HepG2 (cell line): Measurements from ENCODE around the gene HACL1. TPM values are rescaled to one million over a fixed set of nuclear protein-coding genes. Genes with fewer than 3 reads are reported as not detected.

Experiments
- ATAC-seq: fragments of 200-7000 bp; cut with Tn5 transposase; 3 replicates; pipeline ENCODE4 v1.9.1; 2020; ENCODE audit warnings: mild to moderate bottlenecking, moderate library complexity
- BruUV-seq: library from RNA; stranded (reverse); fragments of 400-500 nt; replicated peaks from 2 replicates; lab custom pipeline; 2021; lab: Mats Ljungman, UMichigan
- CTCF ChIA-PET: fragments of 300-600 bp; formaldehyde crosslinking; extraction: SDS; loops from one replicate; lab custom pipeline; 2021; ENCODE audit warnings: low total read pairs, inconsistent platforms, low intra/inter-chr PET ratio; lab: Yijun Ruan, JAX
- POLR2A ChIA-PET: fragments of 350-600 bp; sonication (Branson Sonifier 250); formaldehyde crosslinking; loops from one replicate; lab custom pipeline; 2020; ENCODE audit warnings: antibody characterized with exemption, inconsistent platforms; lab: Yijun Ruan, JAX
- DNase-seq: peaks from one replicate; pipeline ENCODE4 v3.0.0-alpha.2; 2015; ENCODE audit warnings: low spot score
- FAIRE-seq: peaks from 3 replicates; lab custom pipeline; 2011; peaks lifted over from hg19 to GRCh38; lab: Jason Lieb, UNC
- H2AFZ ChIP-seq: one replicate; pipeline ENCODE4 v1.6.1; 2011; ENCODE audit warnings: low read length, inconsistent platforms
- H3K27ac ChIP-seq: fragments of 300-600 bp; 3 replicates; pipeline ENCODE4 v1.8.0; 2011; ENCODE audit warnings: mixed run types, mild to moderate bottlenecking, mixed read lengths, low read length, inconsistent platforms; ENCODE audit not compliant: insufficient read depth; ENCODE audit errors: extremely low read length
- H3K27me3 ChIP-seq, 2 experiments: fragments of 200-600 bp in 1 of 2; 2 replicates in 1 of 2; 3 replicates in 1 of 2; pipeline versions ENCODE4 v1.6.0 to v1.8.0; 2011; ENCODE audit warnings: low read length in 2 of 2, mild to moderate bottlenecking in 2 of 2, moderate library complexity in 2 of 2, inconsistent platforms in 1 of 2; ENCODE audit not compliant: insufficient read depth in 2 of 2, control insufficient read depth in 1 of 2
- H3K36me3 ChIP-seq, 2 experiments: fragments of 200-600 bp in 1 of 2; replicated peaks in 1 of 2; 2 replicates in 1 of 2; 3 replicates in 1 of 2; pipeline versions ENCODE4 v1.5.1 to v1.8.0; 2011; ENCODE audit warnings: low read length in 2 of 2, inconsistent platforms in 1 of 2; ENCODE audit not compliant: insufficient read depth in 2 of 2, control insufficient read depth in 1 of 2
- H3K4me1 ChIP-seq: 2 replicates; pipeline ENCODE4 v1.5.1; 2012; ENCODE audit warnings: low read length, inconsistent platforms; ENCODE audit not compliant: insufficient read depth
- H3K4me2 ChIP-seq: 2 replicates; pipeline ENCODE4 v1.6.0; 2011; ENCODE audit warnings: low read depth, low read length, inconsistent platforms
- H3K4me3 ChIP-seq, 3 experiments: fragments of 200-600 bp in 1 of 3; sonication (generic), shearing (Covaris generic) in 1 of 3; replicated peaks in 1 of 3; 2 replicates each; pipeline ENCODE4 v1.5.1; 2011 to 2016; ENCODE audit warnings: low read length in 3 of 3, inconsistent platforms in 2 of 3, low read depth in 2 of 3, mild to moderate bottlenecking in 2 of 3, control low read depth in 1 of 3, mixed read lengths in 1 of 3; ENCODE audit not compliant: insufficient read depth in 1 of 3
- H3K79me2 ChIP-seq: one replicate; pipeline ENCODE4 v1.6.1; 2011; ENCODE audit warnings: low read length, inconsistent platforms; ENCODE audit not compliant: insufficient read depth
- H3K9ac ChIP-seq: 2 replicates; pipeline ENCODE4 v1.6.0; 2011; ENCODE audit warnings: mild to moderate bottlenecking, low read depth, low read length, inconsistent platforms; ENCODE audit not compliant: insufficient read depth
- H3K9me3 ChIP-seq: 2 replicates; pipeline ENCODE4 v1.5.1; 2012; ENCODE audit warnings: mild to moderate bottlenecking, low read length
- H4K20me1 ChIP-seq: 2 replicates; pipeline ENCODE4 v1.6.0; 2011; ENCODE audit warnings: inconsistent platforms, mild to moderate bottlenecking, low read length, moderate library complexity; ENCODE audit not compliant: insufficient read depth
- CHD4 ChIP-seq: fragments of 200-600 bp; sonication (generic); IDR thresholded peaks from 2 replicates; pipeline ENCODE4 v1.7.0; 2017; ENCODE audit warnings: mild to moderate bottlenecking, low read length, borderline replicate concordance
- HNRNPK ChIP-seq: fragments of 200-400 bp; formaldehyde crosslinking; IDR thresholded peaks from 2 replicates; pipeline ENCODE4 v1.6.1; 2018; ENCODE audit warnings: low read length, low read depth, moderate library complexity, mild to moderate bottlenecking; ENCODE audit not compliant: poor library complexity, severe bottlenecking
- KDM3A ChIP-seq: IDR thresholded peaks from 2 replicates; pipeline ENCODE4 v1.6.1; 2018; ENCODE audit warnings: low read depth, missing compliant biosample characterization
- KDM5A ChIP-seq: fragments of 200-600 bp; sonication (generic); IDR thresholded peaks from 2 replicates; pipeline ENCODE4 v1.7.0; 2018; ENCODE audit warnings: antibody characterized with exemption, mild to moderate bottlenecking, low read length, borderline replicate concordance
- MXD4 ChIP-seq: IDR thresholded peaks from 2 replicates; pipeline ENCODE4 v1.6.1; 2016; ENCODE audit warnings: mild to moderate bottlenecking, missing biosample characterization, missing genetic modification reagents
- PLRG1 ChIP-seq: fragments of 450-650 bp; conservative IDR thresholded peaks from 2 replicates; pipeline ENCODE4 v1.6.1; 2016
- SMAD1 ChIP-seq: sonication (generic); formaldehyde crosslinking; IDR thresholded peaks from 2 replicates; pipeline ENCODE4 v1.4.0; 2020; ENCODE audit warnings: missing genetic modification reagents, low read depth, mild to moderate bottlenecking, borderline replicate concordance
- TEAD2 ChIP-seq: sonication (generic); formaldehyde crosslinking; IDR thresholded peaks from 2 replicates; pipeline ENCODE4 v1.9.0; 2021; ENCODE audit warnings: missing genetic modification reagents
- TRIM22 ChIP-seq: fragments of 450-650 bp; IDR thresholded peaks from 2 replicates; pipeline ENCODE4 v1.6.1; 2017
- ZNF441 ChIP-seq: sonication (generic); formaldehyde crosslinking; IDR thresholded peaks from 2 replicates; pipeline ENCODE4 v1.7.0; 2021; ENCODE audit warnings: missing genetic modification reagents, borderline replicate concordance
- ZNF782 ChIP-seq: sonication (generic); formaldehyde crosslinking; IDR thresholded peaks from 2 replicates; pipeline ENCODE4 v1.4.0; 2020; ENCODE audit warnings: missing genetic modification reagents, mild to moderate bottlenecking, borderline replicate concordance
- ZSCAN31 ChIP-seq: sonication (generic); formaldehyde crosslinking; IDR thresholded peaks from 2 replicates; pipeline ENCODE4 v1.5.0; 2020; ENCODE audit warnings: low read depth, mild to moderate bottlenecking, missing genetic modification reagents
- WGBS: methylation state at CpG from one replicate; pipeline ENCODE4 v1.1.6; 2017; ENCODE audit warnings: low lambda C conversion rate; 5-methylcytosine and 5-hydroxymethylcytosine counted together
- in situ Hi-C: cut with HindIII; loops from 2 replicates; pipeline ENCODE4 v1.10.0; 2017; ENCODE audit warnings: low pct_unique_long_range_greater_than_20kb; ENCODE audit not compliant: extremely low pct_ligation_motif_present
- intact Hi-C: fragments of 100-400 bp; cut with micrococcal nuclease; formaldehyde crosslinking; loops from one replicate; pipeline ENCODE4 v1.10.0; 2022; ENCODE audit not compliant: unreplicated experiment
- polyA plus RNA-seq, 8 experiments: library from polyadenylated mRNA; depleted of rRNA in 3 of 8; stranded (reverse) in 7 of 8; unstranded in 1 of 8; fragments of >200 nt; fragmentation: Illumina TruSeq in 4 of 8; extraction: Trizol in 4 of 8; gene quantifications; 2 replicates each; pipeline versions ENCODE4 v1.2.1 to v1.2.3, GENCODE V29; 2011 to 2016; ENCODE audit warnings: low read depth in 4 of 8, missing spikeins in 1 of 8, mixed read lengths in 1 of 8; ENCODE audit not compliant: insufficient read depth in 1 of 8
- total RNA-seq, 5 experiments: library from RNA; depleted of rRNA; stranded (reverse); fragments of >200 nt; fragmentation: Illumina TruSeq; extraction: Trizol; gene quantifications; 2 replicates each; pipeline ENCODE4 v1.2.3, GENCODE V29; 2016; ENCODE audit warnings: low read depth in 1 of 5

HACL1 gene
- total and polyA plus RNA-seq, 2 of the 13 experiments (the other 11 are each of a cell fraction or from before 2014, with no cell fraction given) = 22.1 to 25.7 TPM

DNA sequence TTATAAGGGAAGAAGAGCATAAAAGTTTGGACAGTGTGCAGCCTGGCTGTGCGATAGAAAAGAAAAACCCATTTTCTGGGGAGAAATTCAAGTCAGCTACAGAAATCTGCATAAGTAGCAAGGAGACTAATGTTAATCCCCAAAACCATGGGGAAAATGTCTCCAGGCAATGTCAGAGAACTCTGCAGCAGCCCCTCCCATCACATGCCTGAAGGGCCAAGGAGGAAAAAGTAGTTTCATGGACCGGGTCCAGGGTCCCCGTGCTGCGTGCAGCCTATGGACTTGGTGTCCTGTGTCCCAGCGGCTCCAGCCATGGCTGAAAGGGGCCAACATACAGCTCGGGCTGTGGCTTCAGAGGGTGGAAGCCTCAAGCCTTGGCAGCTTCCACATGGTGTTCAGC is 51.5 kb downstream of the HACL1 start:
- DNase-seq = no peak
- POLR2A ChIA-PET = no interaction called here

GRCh38 chr3:15542614-15543013 is 58.8 kb downstream of the HACL1 start:
- H3K27ac ChIP-seq = no peak overlapping the region

More for the DNA sequence above, 51.5 kb downstream of the HACL1 start:
- no peak for ATAC-seq
- TF ChIP-seq ZSCAN31 (CRISPR knock-in tag) (no peak), SMAD1 (CRISPR knock-in tag) (no peak), KDM5A (no peak), PLRG1 (no peak), ZNF441 (CRISPR knock-in tag) (no peak), KDM3A (CRISPR knock-in tag) (no peak), TRIM22 (no peak), TEAD2 (CRISPR knock-in tag) (no peak), MXD4 (CRISPR knock-in tag) (no peak), CHD4 (no peak), HNRNPK (no peak)
- FAIRE-seq = no peak
- Histone ChIP-seq H3K79me2 (no peaks in the 10 kb centered on the region), H3K4me1 (peaks cover 30% of the 10 kb centered on the region), H3K27me3 (no peaks in the 10 kb centered on the region), H3K36me3 (no peaks in the 10 kb centered on the region; a peak in 1 of 5 replicates), H2AFZ (no peak overlapping the region), H3K4me3 (no peak overlapping the region), H3K27ac (no peak overlapping the region), H3K9ac (no peak overlapping the region), H3K9me3 (no peaks in the 10 kb centered on the region), H3K4me2 (no peak overlapping the region), H4K20me1 (no peaks in the 10 kb centered on the region)
- in situ Hi-C loops (no loop called here), intact Hi-C loops (loop anchor here (10.0 kb wide), 1 partner anchor 345 kb away; the partner anchor contains the start of gene CAPN7)
- CTCF ChIA-PET = no interaction called here
- no TSS peak for BruUV-seq
- 83% methylated on average over 6 of the region's 6 CpGs for WGBS

More at GRCh38 chr3:15542614-15543013, 58.8 kb downstream of the HACL1 start:
- intact Hi-C loops = no loop called here
- H3K4me2 ChIP-seq = no peak overlapping the region
- H3K27me3 ChIP-seq = no peaks in the 10 kb centered on the region
- ATAC-seq = no peak
- H3K9ac ChIP-seq = no peak overlapping the region
- H2AFZ ChIP-seq = no peak overlapping the region
- no peak for TF ChIP-seq ZNF782 (CRISPR knock-in tag)
- TF ChIP-seq, all 625 proteins: peak for 0
- no TSS peak for BruUV-seq
- Histone ChIP-seq H4K20me1 (no peaks in the 10 kb centered on the region), H3K4me1 (no peaks in the 10 kb centered on the region), H3K36me3 (no peaks in the 10 kb centered on the region), H3K79me2 (no peaks in the 10 kb centered on the region), H3K9me3 (no peaks in the 10 kb centered on the region), H3K4me3 (no peak overlapping the region)
- in situ Hi-C loops = no loop called here
- POLR2A ChIA-PET = no interaction called here
- FAIRE-seq (no peak), DNase-seq (no peak)
- 22% methylated on average over 5 of the region's 5 CpGs for WGBS
- CTCF ChIA-PET = no interaction called here
